ENCODE data around the gene MRPL52. TPM values are rescaled to one million over a fixed set of nuclear protein-coding genes. Genes with fewer than 3 reads are reported as not detected.

MRPL52 gene
- polyA plus RNA-seq, 3 donors, result 32.3 to 164 (median 130) TPM

DNA sequence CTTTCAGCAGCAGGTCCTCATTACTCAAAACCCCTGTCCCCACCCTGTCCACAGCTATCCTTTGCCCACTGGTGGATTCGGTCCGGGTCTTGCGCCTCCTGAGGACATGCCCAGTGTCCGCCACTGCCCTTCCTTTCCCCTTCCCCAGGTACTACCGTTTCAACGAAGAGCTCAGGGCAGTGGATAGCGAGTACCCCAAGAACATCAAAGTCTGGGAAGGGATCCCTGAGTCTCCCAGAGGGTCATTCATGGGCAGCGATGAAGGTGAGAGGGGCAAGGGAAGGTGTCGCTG lies 15.4 kb downstream of the MRPL52 start:
- TF ChIP-seq CTCF (IDR thresholded peaks at IDR 0.05), result no peak
- Histone ChIP-seq H3K27ac (ENCODE audit: low read depth in 1 of 2, low read length in 2 of 2) (no peak overlapping the region), H4K20me1 (ENCODE audit: insufficient read depth, low read length) (no peaks in the 10 kb centered on the region), H2AFZ (ENCODE audit: insufficient read depth, low read depth, low read length, poor library complexity, severe bottlenecking) (no peak overlapping the region), H3K79me2 (ENCODE audit: insufficient read depth, low read length) (no peaks in the 10 kb centered on the region), H3K4me1 (ENCODE audit: control insufficient read depth in 1 of 2, insufficient read depth in 2 of 2, low read length in 2 of 2) (peaks cover 13 to 16% of the 10 kb centered on the region in 2 donors), H3K4me2 (replicated peaks; ENCODE audit: extremely low read depth, low read length, poor library complexity, severe bottlenecking) (no peak overlapping the region), H3K27me3 (ENCODE audit: control insufficient read depth in 2 of 2, insufficient read depth in 2 of 2, low read length in 2 of 2) (peaks cover 0 to 5% of the 10 kb centered on the region in 2 donors), H3K9me3 (replicated peaks in 1 of 2; ENCODE audit: control insufficient read depth in 1 of 2, insufficient read depth in 1 of 2, low read length in 2 of 2) (peaks cover 0 to 3% of the 10 kb centered on the region in 2 donors), H3K36me3 (replicated peaks in 1 of 2; ENCODE audit: control insufficient read depth in 1 of 2, insufficient read depth in 2 of 2, low read length in 2 of 2) (no peaks in the 10 kb centered on the region), H3K9ac (ENCODE audit: insufficient read depth, low read length, poor library complexity, severe bottlenecking) (no peak overlapping the region), H3K4me3 (replicated peaks in 1 of 3; ENCODE audit: low read depth in 2 of 3, low read length in 3 of 3) (no peak overlapping the region)
- intact Hi-C loops (cut with micrococcal nuclease), result no loop called here
- H3K9me3 Mint-ChIP-seq, result peaks cover 0 to 8% (median 5%) of the 10 kb centered on the region in 7 donors
- no peak for DNase-seq
- no peak overlapping the region for H3K4me3 Mint-ChIP-seq
- WGBS (ENCODE audit: insufficient coverage), result 96% methylated on average over 4 of the region's 9 CpGs
- H3K4me1 Mint-ChIP-seq, result peaks cover 20% of the 10 kb centered on the region
- no peak overlapping the region for H3K27ac Mint-ChIP-seq
- peaks cover 9 to 11% of the 10 kb centered on the region in 2 donors for H3K36me3 Mint-ChIP-seq
- H3K27me3 Mint-ChIP-seq (ENCODE audit: low read depth in 3 of 3), result peaks cover 5 to 40% (median 13%) of the 10 kb centered on the region in 3 donors

DNA sequence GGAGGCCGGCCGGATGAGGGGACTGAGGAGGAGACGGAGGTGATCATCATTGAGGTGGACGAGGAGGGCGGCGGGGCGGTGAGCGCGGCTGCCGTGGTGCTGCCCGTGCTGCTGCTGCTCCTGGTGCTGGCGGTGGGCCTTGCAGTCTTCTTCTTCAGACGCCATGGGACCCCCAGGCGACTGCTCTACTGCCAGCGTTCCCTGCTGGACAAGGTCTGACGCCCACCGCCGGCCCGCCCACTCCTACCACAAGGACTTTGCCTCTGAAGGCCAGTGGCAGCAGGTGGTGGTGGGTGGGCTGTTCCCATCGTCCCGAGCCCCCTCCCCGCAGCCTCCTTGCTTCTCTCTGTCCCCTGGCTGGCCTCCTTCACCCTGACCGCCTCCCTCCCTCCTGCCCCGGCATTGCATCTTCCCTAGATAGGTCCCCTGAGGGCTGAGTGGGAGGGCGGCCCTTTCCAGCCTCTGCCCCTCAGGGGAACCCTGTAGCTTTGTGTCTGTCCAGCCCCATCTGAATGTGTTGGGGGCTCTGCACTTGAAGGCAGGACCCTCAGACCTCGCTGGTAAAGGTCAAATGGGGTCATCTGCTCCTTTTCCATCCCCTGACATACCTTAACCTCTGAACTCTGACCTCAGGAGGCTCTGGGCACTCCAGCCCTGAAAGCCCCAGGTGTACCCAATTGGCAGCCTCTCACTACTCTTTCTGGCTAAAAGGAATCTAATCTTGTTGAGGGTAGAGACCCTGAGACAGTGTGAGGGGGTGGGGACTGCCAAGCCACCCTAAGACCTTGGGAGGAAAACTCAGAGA lies 16.3 kb downstream of the MRPL52 start:
- H2AFZ ChIP-seq (ENCODE audit: insufficient read depth, low read depth, low read length, poor library complexity, severe bottlenecking), result no peak overlapping the region
- TF ChIP-seq CTCF (IDR thresholded peaks at IDR 0.05), result no peak
- peaks cover 0 to 5% of the 10 kb centered on the region in 2 donors for H3K27me3 ChIP-seq (ENCODE audit: control insufficient read depth in 2 of 2, insufficient read depth in 2 of 2, low read length in 2 of 2)
- no peak overlapping the region for H3K9ac ChIP-seq (ENCODE audit: insufficient read depth, low read length, poor library complexity, severe bottlenecking)
- DNase-seq, result no peak
- no peak overlapping the region for H3K4me2 ChIP-seq (replicated peaks; ENCODE audit: extremely low read depth, low read length, poor library complexity, severe bottlenecking)
- no peak overlapping the region for H3K4me3 ChIP-seq (replicated peaks in 1 of 3; ENCODE audit: low read depth in 2 of 3, low read length in 3 of 3)
- no peaks in the 10 kb centered on the region for H3K9me3 ChIP-seq (replicated peaks in 1 of 2; ENCODE audit: control insufficient read depth in 1 of 2, insufficient read depth in 1 of 2, low read length in 2 of 2)
- intact Hi-C loops (cut with micrococcal nuclease), result no loop called here
- no peaks in the 10 kb centered on the region for H3K9me3 Mint-ChIP-seq
- H3K27me3 Mint-ChIP-seq (ENCODE audit: low read depth in 3 of 3), result peaks cover 6 to 37% (median 13%) of the 10 kb centered on the region in 3 donors
- H3K36me3 ChIP-seq (replicated peaks in 1 of 2; ENCODE audit: control insufficient read depth in 1 of 2, insufficient read depth in 2 of 2, low read length in 2 of 2), result no peaks in the 10 kb centered on the region
- H3K27ac ChIP-seq (ENCODE audit: low read depth in 1 of 2, low read length in 2 of 2), result no peak overlapping the region
- no peak overlapping the region for H3K27ac Mint-ChIP-seq
- H3K4me1 Mint-ChIP-seq, result peaks cover 13% of the 10 kb centered on the region
- peaks cover 9 to 11% of the 10 kb centered on the region in 2 donors for H3K36me3 Mint-ChIP-seq
- H4K20me1 ChIP-seq (ENCODE audit: insufficient read depth, low read length), result no peaks in the 10 kb centered on the region
- 97% methylated on average over 14 of the region's 26 CpGs for WGBS (ENCODE audit: insufficient coverage)
- peaks cover 10 to 14% of the 10 kb centered on the region in 2 donors for H3K4me1 ChIP-seq (ENCODE audit: control insufficient read depth in 1 of 2, insufficient read depth in 2 of 2, low read length in 2 of 2)
- H3K4me3 Mint-ChIP-seq, result no peak overlapping the region
- H3K79me2 ChIP-seq (ENCODE audit: insufficient read depth, low read length), result no peaks in the 10 kb centered on the region

Measured in CD14-positive monocyte (primary cell).